AG04449 (cell line): ENCODE data around the gene KYAT1.
"Not testable (repeated sequence)": the region's sequence is repeated elsewhere in the genome, so short reads cannot be mapped to it uniquely, and the experiment has no call there.

ENCODE experiments used
- CTCF ChIA-PET: fragments of 350-600 bp; formaldehyde crosslinking; extraction: SDS; loops from one replicate; lab custom pipeline; 2021; ENCODE audit warnings: antibody characterized with exemption; lab: Yijun Ruan, JAX
- POLR2A ChIA-PET: fragments of 400-600, 350-600 bp; formaldehyde crosslinking; extraction: SDS; loops from one replicate; lab custom pipeline; 2020; ENCODE audit warnings: antibody characterized with exemption, inconsistent platforms; lab: Yijun Ruan, JAX
- DNase-seq: peaks from one replicate; pipeline ENCODE4 v3.0.0-alpha.2; 2010; ENCODE audit warnings: low read depth, low spot score
- H3K4me3 ChIP-seq: 2 replicates; pipeline ENCODE4 v1.5.1; 2011; ENCODE audit warnings: low read depth, mild to moderate bottlenecking, control low read depth, low read length
- TF ChIP-seq, protein P1 (sequence below): IDR thresholded peaks from one replicate; pipeline ENCODE4 v1.5.1; 2011; ENCODE audit warnings: mild to moderate bottlenecking, moderate library complexity, low read length, control low read depth, inconsistent platforms; ENCODE audit not compliant: insufficient read depth; ENCODE audit errors: missing control alignments

KYAT1 gene

DNA sequence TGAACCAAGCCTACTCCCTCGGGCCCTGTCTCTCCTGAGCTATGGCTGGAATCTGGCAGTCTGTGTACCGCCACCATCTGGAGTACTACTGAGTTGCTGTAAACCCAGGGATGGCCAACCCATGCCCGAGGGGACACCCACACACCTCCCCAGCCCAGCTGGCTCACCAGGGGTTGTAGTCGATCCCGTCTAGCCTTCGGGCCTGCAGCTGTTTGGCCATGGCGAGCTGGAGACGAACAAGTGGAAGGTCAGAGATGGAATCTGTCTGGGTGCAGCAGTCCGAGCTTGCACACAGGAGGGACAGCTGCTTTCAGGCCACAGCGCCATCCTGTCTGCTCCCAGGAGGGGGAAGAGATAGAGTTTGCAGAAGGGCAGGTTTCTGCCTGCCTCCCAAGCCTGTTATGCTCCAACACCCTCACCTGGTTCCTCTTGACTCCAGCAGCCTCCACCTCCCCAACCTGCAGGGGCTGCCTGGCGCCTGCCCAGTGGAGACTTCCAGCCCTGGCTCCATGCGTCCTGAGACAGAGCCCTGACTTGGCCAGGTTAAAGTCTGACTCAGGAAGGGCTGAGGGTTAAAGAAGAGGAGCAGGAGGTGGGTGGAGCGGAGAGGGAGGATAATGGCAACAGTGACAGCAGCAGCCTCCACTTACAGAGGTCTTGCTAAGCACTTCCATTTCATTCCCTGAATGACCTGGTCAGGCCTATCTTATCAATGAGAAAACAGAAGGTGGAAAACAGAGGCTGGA is 36.4 kb downstream of the KYAT1 start:
- no peak for DNase-seq
- TF ChIP-seq, protein P1, sequence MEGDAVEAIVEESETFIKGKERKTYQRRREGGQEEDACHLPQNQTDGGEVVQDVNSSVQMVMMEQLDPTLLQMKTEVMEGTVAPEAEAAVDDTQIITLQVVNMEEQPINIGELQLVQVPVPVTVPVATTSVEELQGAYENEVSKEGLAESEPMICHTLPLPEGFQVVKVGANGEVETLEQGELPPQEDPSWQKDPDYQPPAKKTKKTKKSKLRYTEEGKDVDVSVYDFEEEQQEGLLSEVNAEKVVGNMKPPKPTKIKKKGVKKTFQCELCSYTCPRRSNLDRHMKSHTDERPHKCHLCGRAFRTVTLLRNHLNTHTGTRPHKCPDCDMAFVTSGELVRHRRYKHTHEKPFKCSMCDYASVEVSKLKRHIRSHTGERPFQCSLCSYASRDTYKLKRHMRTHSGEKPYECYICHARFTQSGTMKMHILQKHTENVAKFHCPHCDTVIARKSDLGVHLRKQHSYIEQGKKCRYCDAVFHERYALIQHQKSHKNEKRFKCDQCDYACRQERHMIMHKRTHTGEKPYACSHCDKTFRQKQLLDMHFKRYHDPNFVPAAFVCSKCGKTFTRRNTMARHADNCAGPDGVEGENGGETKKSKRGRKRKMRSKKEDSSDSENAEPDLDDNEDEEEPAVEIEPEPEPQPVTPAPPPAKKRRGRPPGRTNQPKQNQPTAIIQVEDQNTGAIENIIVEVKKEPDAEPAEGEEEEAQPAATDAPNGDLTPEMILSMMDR, result no peak
- ChIA-PET POLR2A (interaction anchor here (1.7 kb wide), 1 partner anchor 28 kb away, joined by 3 read pairs; no protein-coding TSS in a partner anchor), CTCF (interaction anchor here (3.0 to 3.4 kb wide), 2 partner anchors 18 to 83 kb away, joined by 15 to 16 read pairs; no protein-coding TSS in a partner anchor)
- H3K4me3 ChIP-seq, result no peak overlapping the region

DNA sequence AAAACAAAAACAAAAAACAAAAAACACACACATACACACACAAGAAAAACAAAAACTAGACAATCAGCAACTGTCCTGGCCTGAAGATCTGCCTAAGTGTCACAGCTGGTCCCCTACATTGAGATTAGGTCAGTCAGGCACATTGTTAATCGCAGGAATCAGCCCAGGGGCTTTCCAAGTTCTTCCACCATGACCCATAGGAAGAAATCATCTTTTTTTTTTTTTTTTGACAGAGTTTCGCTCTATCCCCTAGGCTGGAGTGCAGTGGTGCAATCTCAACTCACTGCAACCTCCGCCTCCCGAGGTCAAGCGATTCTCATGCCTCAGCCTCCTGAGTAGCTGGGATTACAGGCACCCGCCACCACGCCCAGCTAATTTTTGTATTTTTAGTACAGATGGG is 38.6 kb downstream of the KYAT1 start:
- H3K4me3 ChIP-seq, POLR2A ChIA-PET, DNase-seq: not testable (repeated sequence)
- CTCF ChIA-PET, result interaction anchor here (1.5 to 1.8 kb wide), 2 partner anchors 18 to 85 kb away, joined by 5 to 6 read pairs; no protein-coding TSS in a partner anchor

DNA sequence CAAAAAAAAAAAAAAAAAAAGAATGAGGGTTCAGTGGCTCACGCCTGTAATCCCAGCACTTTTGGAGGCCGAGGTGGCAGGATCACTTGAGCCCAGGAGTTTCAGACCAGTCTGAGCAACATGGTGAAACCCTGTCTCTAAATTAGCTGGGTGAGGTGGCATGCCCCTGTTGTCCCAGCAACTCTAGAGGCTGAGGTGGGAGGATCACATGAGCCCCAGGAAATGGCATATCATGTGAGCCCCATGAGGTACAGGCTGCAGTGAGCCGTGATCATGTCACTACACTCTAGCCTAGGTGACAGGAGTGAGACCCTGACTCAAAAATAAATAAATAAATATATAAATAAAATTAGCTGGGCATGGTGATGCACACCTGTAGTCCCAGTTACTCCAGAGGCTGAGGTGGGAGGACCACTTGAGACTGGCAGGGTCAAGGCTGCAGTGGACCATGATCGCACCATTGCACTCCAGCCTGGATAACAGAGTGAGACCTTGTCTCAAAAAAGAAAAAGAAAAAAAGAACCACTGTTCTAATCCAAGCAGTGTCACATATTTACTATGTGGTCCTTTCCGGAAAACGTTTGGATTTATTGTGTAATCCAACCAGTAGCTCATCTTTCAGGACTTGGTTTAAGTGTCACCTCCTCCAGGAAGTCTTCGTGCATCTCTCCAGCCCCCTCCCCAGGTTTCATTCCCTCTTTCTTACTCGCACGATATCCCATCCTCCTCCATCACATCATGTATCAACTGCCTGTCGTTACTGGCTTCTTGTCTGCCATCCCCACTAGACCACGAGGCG is 39.9 kb downstream of the KYAT1 start:
- DNase-seq, result no peak
- ChIA-PET CTCF (interaction anchor here (0.7 to 1.8 kb wide), 3 partner anchors 13 to 24 kb away, joined by 3 to 6 read pairs (median 4); partner anchors contain the start of gene ENDOG), POLR2A (no interaction called here)
- H3K4me3 ChIP-seq, result no peak overlapping the region
- TF ChIP-seq, protein P1, result no peak

DNA sequence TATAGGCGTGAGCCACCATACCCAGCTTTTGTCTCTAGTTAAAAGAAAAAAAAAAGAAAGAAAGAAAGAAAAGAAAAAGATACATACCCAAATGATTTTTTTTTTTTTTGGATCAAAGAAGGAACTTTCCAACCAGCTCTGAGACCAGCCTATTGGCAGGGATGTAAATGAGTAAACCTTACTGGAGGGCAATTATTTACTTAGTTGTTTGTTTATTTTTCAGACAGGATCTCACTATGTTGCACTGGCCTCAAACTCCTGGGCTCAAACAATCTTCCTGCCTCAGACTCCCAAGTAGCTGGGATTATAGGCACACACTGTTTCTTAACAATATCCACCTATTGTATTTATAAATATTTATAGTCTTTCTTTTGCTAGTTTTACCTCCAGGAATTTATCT is 41.2 kb downstream of the KYAT1 start:
- H3K4me3 ChIP-seq, result no peak overlapping the region
- DNase-seq, result no peak
- ChIA-PET POLR2A (no interaction called here), CTCF (interaction anchor here (0.8 to 1.5 kb wide), 2 partner anchors 12 to 22 kb away, joined by 3 to 5 read pairs; partner anchors contain the start of gene ENDOG)
- TF ChIP-seq, protein P1, result no peak

DNA sequence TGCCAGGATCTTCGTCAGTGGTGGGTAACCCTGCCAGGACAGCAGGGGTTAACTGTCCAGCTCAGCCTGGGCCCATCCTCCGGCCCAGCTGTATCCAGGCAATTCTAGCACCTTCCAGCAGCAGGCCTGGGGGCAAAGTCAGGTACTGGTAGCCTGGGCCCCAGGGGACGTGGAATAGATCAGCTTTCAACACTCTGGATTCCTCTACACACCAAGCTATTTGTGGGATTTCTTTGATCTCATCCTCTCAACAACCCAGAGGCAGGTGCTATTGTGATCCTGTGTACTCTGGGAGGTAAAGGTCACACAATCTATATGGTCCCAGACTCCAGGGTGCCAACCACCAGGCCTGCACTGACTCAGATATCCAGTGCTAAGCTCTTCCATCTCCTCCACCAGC is 43.4 kb downstream of the KYAT1 start:
- H3K4me3 ChIP-seq, result no peak overlapping the region
- ChIA-PET CTCF (interaction anchor here (1.0 to 3.6 kb wide), 6 partner anchors 8 to 25 kb away, joined by 3 to 13 read pairs (median 4); partner anchors contain the start of genes ENDOG and SPOUT1), POLR2A (interaction anchor here (0.9 kb wide), 1 partner anchor 20 kb away, joined by 3 read pairs; the partner anchor contains the start of gene ENDOG)
- DNase-seq, result no peak
- TF ChIP-seq, protein P1, result no peak

DNA sequence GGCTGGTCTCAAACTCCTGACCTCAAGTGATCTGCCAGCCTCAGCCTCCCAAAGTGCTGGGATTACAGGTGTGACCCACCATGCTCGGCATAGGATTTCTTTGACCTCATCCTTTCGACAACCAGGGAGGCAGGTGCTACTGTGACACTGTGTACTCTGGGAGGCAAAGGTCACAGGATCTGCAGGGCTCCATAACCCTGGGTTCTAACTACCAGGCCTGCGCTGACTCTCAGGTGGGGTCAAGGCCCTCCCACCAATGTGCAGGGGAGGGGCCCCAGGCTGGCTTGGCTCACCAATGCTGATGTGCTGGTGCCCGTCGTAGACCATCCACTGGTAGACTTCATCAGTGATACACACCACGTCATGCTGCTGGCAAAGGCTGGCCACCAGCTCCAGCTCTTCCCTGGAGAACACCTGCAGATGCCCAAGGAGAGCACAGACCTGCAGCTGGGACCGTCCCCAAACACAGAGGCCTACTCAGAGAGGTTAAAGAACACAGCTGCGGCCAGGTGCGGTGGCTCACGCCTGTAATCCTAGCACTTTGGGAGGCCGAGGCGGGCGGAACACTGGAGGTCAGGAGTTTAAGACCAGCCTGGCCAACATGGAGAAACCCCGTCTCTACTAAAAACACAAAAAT is 45.1 kb downstream of the KYAT1 start:
- H3K4me3 ChIP-seq, result no peak overlapping the region
- no peak for DNase-seq
- ChIA-PET CTCF (interaction anchor here (1.2 to 3.6 kb wide), 2 partner anchors 18 to 91 kb away, joined by 3 to 13 read pairs; partner anchors contain the start of gene ENDOG), POLR2A (no interaction called here)
- TF ChIP-seq, protein P1, result no peak
